Measurements from ENCODE around the gene NLK.
"Not testable (repeated sequence)": the region's sequence is repeated elsewhere in the genome, so short reads cannot be mapped to it uniquely, and the experiment has no call there.

NLK gene

DNA sequence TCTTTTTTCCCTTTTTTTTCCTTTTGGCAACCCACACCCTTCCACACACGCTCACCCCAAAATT, at the start of gene NLK:
Gene NLK, plus strand, starts transcription at position 21 of the 64 bp plus-strand sequence. CDS start 197 bp downstream, outside the sequence.
- H3K9me3 ChIP-seq (ENCODE audit: control insufficient read depth, low read length): no peaks in the 10 kb centered on the region
- H3K36me3 ChIP-seq (ENCODE audit: control insufficient read depth, insufficient read depth, low read length, severe bottlenecking): no peaks in the 10 kb centered on the region
- no peaks in the 10 kb centered on the region for H3K27me3 ChIP-seq (replicated peaks; ENCODE audit: control insufficient read depth, insufficient read depth, low read length)
- H3K9ac ChIP-seq (ENCODE audit: low read length): peak within 1 kb of the TSS; percentile 92
- no peak for DNase-seq (ENCODE audit: low read depth)
- H3K4me1 ChIP-seq (ENCODE audit: control insufficient read depth, insufficient read depth, low read length): peaks cover 41% of the 10 kb centered on the region
- peak within 1 kb of the TSS; percentile 88 for H3K4me3 ChIP-seq (ENCODE audit: low read length)

DNA sequence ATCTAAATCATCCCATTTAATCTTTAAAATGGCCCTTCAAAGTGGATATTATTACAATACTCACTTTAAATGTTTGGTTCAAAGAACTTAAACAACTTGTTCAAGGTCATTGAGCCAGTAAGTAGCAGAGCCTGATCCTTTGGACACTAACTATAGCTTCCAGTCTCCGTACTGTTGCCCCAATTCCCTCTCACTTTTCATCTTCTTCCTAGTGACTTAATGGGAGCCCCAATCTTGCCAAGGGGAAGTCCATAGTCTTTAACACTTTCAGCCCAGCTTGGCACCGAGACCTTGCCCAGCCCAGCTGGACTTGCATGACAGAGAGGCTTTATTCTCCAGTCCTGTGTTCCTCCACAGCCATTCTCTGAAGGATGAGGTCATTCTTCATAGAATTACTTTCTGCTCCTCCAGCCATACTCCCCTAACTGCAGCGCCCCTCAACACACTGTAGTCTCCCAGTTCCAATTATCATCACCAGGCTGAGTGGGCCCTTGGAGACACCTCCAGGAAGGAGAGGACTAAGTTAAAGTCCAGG, 49.2 kb upstream of the NLK start:
- Histone ChIP-seq H3K9ac (ENCODE audit: low read length) (no peak overlapping the region), H3K4me3 (ENCODE audit: low read length) (no peak overlapping the region), H3K27me3 (replicated peaks; ENCODE audit: control insufficient read depth, insufficient read depth, low read length) (peaks cover 31% of the 10 kb centered on the region), H3K9me3 (ENCODE audit: control insufficient read depth, low read length) (peaks cover 10% of the 10 kb centered on the region), H3K4me1 (ENCODE audit: control insufficient read depth, insufficient read depth, low read length) (no peaks in the 10 kb centered on the region), H3K36me3 (ENCODE audit: control insufficient read depth, insufficient read depth, low read length, severe bottlenecking) (no peaks in the 10 kb centered on the region)
- no peak for DNase-seq (ENCODE audit: low read depth)

DNA sequence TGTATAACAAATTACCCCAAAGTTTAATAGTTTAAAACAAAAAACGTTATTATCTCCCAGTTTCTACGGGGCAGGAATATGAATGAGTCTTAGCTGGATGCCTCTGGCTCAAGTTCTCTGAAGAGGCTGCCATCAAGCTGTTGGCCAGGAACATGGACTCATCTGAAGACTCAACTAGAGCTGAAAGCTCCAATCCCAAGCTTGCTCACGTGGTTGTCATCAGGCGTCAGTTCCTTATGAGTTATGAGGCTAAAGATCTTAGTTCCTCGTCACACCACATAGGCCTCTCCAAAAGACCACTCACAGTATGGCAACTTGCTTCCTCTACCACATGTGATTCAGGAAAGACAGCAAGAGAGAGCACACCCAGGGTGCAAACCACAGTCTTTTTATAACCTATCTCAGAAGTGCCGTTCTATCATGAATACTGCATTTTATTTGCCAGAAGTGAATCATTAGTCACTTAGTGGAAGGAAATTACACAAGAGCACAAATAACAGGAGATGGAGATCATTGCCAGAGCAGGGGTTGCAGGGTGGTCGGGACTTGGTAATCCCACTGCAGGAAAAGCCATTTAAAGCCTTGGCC, 48.7 kb upstream of the NLK start:
- no peak for DNase-seq (ENCODE audit: low read depth)
- no peaks in the 10 kb centered on the region for H3K36me3 ChIP-seq (ENCODE audit: control insufficient read depth, insufficient read depth, low read length, severe bottlenecking)
- H3K9ac ChIP-seq (ENCODE audit: low read length): no peak overlapping the region
- peaks cover 37% of the 10 kb centered on the region for H3K27me3 ChIP-seq (replicated peaks; ENCODE audit: control insufficient read depth, insufficient read depth, low read length)
- H3K4me3 ChIP-seq (ENCODE audit: low read length): no peak overlapping the region
- H3K9me3 ChIP-seq (ENCODE audit: control insufficient read depth, low read length): peaks cover 10% of the 10 kb centered on the region
- H3K4me1 ChIP-seq (ENCODE audit: control insufficient read depth, insufficient read depth, low read length): no peaks in the 10 kb centered on the region

DNA sequence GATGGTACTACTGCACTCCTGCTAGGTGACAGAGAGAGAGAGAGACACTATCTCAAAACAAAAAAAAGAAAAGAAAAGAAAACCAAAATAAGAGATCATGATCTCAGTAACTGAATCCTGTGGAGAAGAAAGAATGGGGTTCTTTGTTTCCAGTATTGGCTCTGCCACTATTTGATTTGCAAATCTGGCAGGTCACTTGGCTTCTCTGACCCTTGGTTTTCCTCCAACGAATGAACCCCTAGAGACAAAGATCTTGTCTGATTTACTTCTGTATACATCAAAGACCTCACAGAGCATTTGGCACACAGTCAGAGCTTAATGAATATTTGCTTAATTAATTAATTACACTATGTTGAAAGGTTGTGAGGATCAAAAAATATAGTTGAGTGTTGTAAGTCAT, 47.9 kb upstream of the NLK start:
- Histone ChIP-seq H3K9me3 (ENCODE audit: control insufficient read depth, low read length) (peaks cover 13% of the 10 kb centered on the region), H3K4me3 (ENCODE audit: low read length) (no peak overlapping the region), H3K27me3 (replicated peaks; ENCODE audit: control insufficient read depth, insufficient read depth, low read length) (peaks cover 35% of the 10 kb centered on the region), H3K4me1 (ENCODE audit: control insufficient read depth, insufficient read depth, low read length) (no peaks in the 10 kb centered on the region), H3K9ac (ENCODE audit: low read length) (no peak overlapping the region), H3K36me3 (ENCODE audit: control insufficient read depth, insufficient read depth, low read length, severe bottlenecking) (no peaks in the 10 kb centered on the region)
- no peak for DNase-seq (ENCODE audit: low read depth)

DNA sequence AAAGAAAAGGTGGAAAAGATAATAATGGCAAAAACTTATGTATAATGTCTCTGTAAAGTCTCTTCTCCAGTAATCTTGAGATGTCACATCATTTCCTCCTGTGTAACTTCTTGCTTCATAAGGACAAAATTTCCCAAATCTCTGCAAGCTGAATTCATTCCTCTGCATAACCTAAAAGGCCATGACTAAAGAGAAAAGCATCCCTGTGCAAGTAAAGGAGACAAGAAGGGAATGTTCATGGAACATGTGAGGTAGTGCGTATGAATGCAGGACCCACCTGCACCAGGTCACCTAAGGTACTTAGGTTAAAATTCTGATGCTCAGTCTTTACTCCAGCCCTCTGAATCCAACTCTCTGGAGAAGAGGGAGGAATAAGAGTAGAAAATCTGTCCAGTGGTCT, 46.9 kb upstream of the NLK start:
- DNase-seq (ENCODE audit: low read depth): no peak
- H3K36me3 ChIP-seq (ENCODE audit: control insufficient read depth, insufficient read depth, low read length, severe bottlenecking): no peaks in the 10 kb centered on the region
- peaks cover 33% of the 10 kb centered on the region for H3K27me3 ChIP-seq (replicated peaks; ENCODE audit: control insufficient read depth, insufficient read depth, low read length)
- H3K4me3 ChIP-seq (ENCODE audit: low read length): no peak overlapping the region
- H3K4me1 ChIP-seq (ENCODE audit: control insufficient read depth, insufficient read depth, low read length): no peaks in the 10 kb centered on the region
- peaks cover 13% of the 10 kb centered on the region for H3K9me3 ChIP-seq (ENCODE audit: control insufficient read depth, low read length)
- no peak overlapping the region for H3K9ac ChIP-seq (ENCODE audit: low read length)

DNA sequence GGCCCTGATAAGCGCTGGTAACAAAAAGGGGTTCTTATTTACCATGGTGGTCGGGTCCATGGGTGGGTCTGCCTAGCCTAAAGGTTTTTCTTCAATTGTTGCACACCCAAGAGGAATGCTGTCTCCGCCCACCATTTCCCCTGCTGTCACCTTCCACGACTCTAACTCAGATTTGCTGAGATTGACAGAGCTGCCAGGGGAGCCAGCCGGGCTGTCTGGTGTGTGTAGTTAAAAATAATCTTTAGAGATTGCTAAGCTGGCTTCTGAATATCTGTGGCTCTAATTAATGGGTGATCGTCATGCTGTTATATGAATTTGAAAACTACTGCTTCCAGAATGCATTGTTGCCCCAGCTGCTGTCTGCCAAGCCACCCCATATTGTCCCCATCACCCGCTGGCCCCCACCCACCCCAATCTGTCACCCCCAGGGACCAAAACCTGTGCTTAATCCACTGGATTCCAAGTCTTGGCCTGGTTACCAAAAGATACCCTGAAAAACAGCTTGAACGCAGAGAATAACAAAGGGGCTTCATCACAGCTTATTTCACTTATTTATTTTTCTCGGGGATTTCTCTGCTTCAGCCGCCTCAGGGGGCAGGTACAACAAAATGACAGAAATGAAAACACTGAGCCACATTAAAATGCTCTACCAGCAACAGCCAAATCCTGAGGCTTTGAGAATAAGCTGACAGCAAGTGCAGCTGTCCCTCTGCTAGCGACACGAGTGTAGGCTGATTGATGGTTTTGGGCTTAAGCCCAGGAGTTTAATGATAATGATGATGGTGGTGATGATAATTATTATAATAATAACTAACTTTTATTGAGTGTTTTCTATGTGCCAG, 46.1 kb upstream of the NLK start:
- H3K4me3 ChIP-seq (ENCODE audit: low read length): no peak overlapping the region
- no peak for DNase-seq (ENCODE audit: low read depth)
- H3K27me3 ChIP-seq (replicated peaks; ENCODE audit: control insufficient read depth, insufficient read depth, low read length): peaks cover 26% of the 10 kb centered on the region
- no peaks in the 10 kb centered on the region for H3K36me3 ChIP-seq (ENCODE audit: control insufficient read depth, insufficient read depth, low read length, severe bottlenecking)
- H3K9me3 ChIP-seq (ENCODE audit: control insufficient read depth, low read length): peaks cover 13% of the 10 kb centered on the region
- H3K9ac ChIP-seq (ENCODE audit: low read length): no peak overlapping the region
- no peaks in the 10 kb centered on the region for H3K4me1 ChIP-seq (ENCODE audit: control insufficient read depth, insufficient read depth, low read length)

DNA sequence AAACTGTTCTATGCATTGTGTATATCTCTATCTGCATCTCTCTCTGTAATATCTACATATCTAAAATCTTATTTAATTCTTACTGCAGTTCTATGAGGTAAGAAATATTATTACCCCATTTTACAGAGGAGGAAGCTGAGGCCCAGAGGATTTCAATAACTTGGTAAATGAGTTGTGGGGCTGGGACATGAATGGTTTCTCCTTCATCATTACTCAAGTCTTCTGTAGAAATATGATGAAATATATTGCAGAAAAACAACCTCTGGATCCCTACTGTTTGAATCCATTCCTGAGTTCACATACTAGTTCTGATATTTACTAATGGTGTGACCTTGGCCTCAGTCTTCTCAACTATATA, 45.5 kb upstream of the NLK start:
- Histone ChIP-seq H3K9me3 (ENCODE audit: control insufficient read depth, low read length) (peaks cover 13% of the 10 kb centered on the region), H3K4me3 (ENCODE audit: low read length) (no peak overlapping the region), H3K27me3 (replicated peaks; ENCODE audit: control insufficient read depth, insufficient read depth, low read length) (peaks cover 26% of the 10 kb centered on the region), H3K4me1 (ENCODE audit: control insufficient read depth, insufficient read depth, low read length) (no peaks in the 10 kb centered on the region), H3K9ac (ENCODE audit: low read length) (no peak overlapping the region), H3K36me3 (ENCODE audit: control insufficient read depth, insufficient read depth, low read length, severe bottlenecking) (no peaks in the 10 kb centered on the region)
- no peak for DNase-seq (ENCODE audit: low read depth)

DNA sequence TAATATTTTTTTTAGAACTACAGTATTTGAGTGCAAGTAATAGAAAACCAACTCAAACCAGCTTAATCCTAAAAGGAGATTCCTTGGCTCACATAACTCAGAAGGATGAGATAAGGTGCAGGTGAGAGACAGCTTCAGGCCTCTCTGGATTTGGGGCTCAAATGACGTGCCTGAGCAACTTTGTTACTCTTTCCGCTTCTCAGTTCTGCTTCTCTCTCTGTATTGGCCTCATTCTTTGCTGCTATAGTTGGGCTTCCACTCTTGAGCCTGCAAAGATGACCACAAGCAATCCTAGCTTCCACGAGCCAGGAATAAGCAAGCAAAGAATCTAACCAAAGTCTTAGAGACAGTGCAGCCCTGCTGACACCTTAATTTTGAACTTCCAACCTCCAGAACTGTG, 45.0 kb upstream of the NLK start:
- H3K4me3 ChIP-seq (ENCODE audit: low read length): no peak overlapping the region

DNA sequence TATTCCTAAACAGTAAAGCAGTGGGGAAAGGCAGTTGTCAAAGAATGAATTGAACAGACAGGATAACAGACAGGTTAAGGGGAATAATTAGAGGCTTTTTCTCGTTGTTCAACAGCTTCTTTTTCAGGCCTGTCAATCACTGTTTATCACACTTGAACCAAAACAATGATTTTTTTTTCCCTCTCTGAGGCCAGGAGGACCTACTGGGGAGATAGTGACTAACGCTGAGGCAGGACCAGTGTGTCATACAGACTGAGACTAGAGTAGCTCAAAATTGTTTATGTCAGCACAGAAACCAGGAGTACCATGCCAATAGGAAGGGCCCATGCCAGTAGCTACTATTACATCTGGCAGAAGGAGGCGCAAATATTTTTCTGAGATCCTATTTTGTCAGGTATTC, 41.3 kb upstream of the NLK start:
- peaks cover 3% of the 10 kb centered on the region for H3K9me3 ChIP-seq (ENCODE audit: control insufficient read depth, low read length)
- no peaks in the 10 kb centered on the region for H3K4me1 ChIP-seq (ENCODE audit: control insufficient read depth, insufficient read depth, low read length)
- no peaks in the 10 kb centered on the region for H3K36me3 ChIP-seq (ENCODE audit: control insufficient read depth, insufficient read depth, low read length, severe bottlenecking)
- H3K27me3 ChIP-seq (replicated peaks; ENCODE audit: control insufficient read depth, insufficient read depth, low read length): peaks cover 15% of the 10 kb centered on the region
- H3K4me3 ChIP-seq (ENCODE audit: low read length): no peak overlapping the region
- no peak overlapping the region for H3K9ac ChIP-seq (ENCODE audit: low read length)
- no peak for DNase-seq (ENCODE audit: low read depth)

More for the DNA sequence above, 45.0 kb upstream of the NLK start:
- DNase-seq (ENCODE audit: low read depth): no peak
- Histone ChIP-seq H3K36me3 (ENCODE audit: control insufficient read depth, insufficient read depth, low read length, severe bottlenecking) (no peaks in the 10 kb centered on the region), H3K9me3 (ENCODE audit: control insufficient read depth, low read length) (peaks cover 13% of the 10 kb centered on the region), H3K27me3 (replicated peaks; ENCODE audit: control insufficient read depth, insufficient read depth, low read length) (peaks cover 26% of the 10 kb centered on the region), H3K9ac (ENCODE audit: low read length) (no peak overlapping the region), H3K4me1 (ENCODE audit: control insufficient read depth, insufficient read depth, low read length) (no peaks in the 10 kb centered on the region)

DNA sequence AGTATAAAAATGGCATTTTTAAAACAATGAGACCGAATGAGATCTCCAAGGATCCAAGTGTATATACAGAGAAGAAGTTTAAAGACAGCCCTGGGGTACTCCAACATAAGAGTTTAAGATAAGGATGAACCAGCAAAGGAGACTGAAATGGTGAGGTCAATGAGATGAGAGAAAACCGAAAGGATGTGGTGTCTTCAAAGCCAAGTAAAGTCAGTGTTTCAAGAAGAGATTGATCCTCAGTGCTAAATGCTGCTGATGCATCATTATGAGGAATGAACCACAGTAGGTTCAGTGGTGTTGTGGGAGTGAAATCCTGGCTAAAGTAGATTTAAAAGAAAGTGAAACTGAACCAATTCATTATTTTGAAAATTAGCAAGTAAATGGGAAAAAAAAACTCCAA, 38.1 kb upstream of the NLK start:
- DNase-seq (ENCODE audit: low read depth): no peak
- Histone ChIP-seq H3K36me3 (ENCODE audit: control insufficient read depth, insufficient read depth, low read length, severe bottlenecking) (no peaks in the 10 kb centered on the region), H3K4me3 (ENCODE audit: low read length) (no peak overlapping the region), H3K9ac (ENCODE audit: low read length) (no peak overlapping the region), H3K4me1 (ENCODE audit: control insufficient read depth, insufficient read depth, low read length) (no peaks in the 10 kb centered on the region), H3K9me3 (ENCODE audit: control insufficient read depth, low read length) (no peaks in the 10 kb centered on the region), H3K27me3 (replicated peaks; ENCODE audit: control insufficient read depth, insufficient read depth, low read length) (peaks cover 5% of the 10 kb centered on the region)

DNA sequence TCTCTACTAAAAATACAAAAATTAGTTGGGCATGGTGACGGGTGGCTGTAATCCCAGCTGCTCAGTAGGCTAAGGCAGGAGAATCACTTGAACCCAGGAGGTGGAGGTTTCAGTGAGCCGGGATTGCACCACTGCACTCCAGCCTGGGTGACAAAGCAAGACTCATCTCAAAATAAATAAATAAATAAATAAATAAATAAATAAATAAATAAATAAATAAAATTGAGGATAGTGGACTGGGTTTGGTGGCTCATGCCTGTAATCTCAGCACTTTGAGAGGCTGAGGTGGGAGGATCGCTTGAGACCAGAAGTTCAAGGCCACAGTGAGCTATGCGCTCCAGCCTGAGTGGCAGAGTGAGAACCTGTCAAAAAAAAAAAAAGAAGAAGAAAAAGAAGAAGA, 34.6 kb upstream of the NLK start:
- DNase-seq (ENCODE audit: low read depth); H3K4me3 ChIP-seq (ENCODE audit: low read length); H3K9ac ChIP-seq (ENCODE audit: low read length); H3K36me3 ChIP-seq (ENCODE audit: control insufficient read depth, insufficient read depth, low read length, severe bottlenecking); H3K4me1 ChIP-seq (ENCODE audit: control insufficient read depth, insufficient read depth, low read length); H3K27me3 ChIP-seq (replicated peaks; ENCODE audit: control insufficient read depth, insufficient read depth, low read length); H3K9me3 ChIP-seq (ENCODE audit: control insufficient read depth, low read length): not testable (repeated sequence)

DNA sequence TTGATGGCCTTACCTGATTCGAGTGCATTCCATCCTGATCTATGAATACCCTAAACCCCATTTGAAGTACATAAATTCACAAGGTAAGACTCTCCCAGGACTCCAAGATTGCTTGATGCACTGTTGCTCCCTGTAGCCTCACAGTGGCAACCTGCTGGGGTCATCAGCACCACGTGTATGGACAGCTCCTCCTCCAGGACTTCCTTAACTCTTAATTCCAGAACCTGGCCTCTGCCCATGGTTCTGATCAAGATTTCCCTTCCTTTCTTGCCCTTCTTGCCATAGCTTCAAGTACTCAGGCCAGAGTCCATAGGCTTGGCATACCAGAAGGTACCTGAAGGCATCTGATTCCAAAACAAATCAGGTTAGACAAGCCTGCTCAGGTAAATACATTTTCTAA, 34.0 kb upstream of the NLK start:
- peaks cover 5% of the 10 kb centered on the region for H3K27me3 ChIP-seq (replicated peaks; ENCODE audit: control insufficient read depth, insufficient read depth, low read length)
- no peaks in the 10 kb centered on the region for H3K36me3 ChIP-seq (ENCODE audit: control insufficient read depth, insufficient read depth, low read length, severe bottlenecking)
- DNase-seq (ENCODE audit: low read depth): peak; percentile 27
- H3K9me3 ChIP-seq (ENCODE audit: control insufficient read depth, low read length): no peaks in the 10 kb centered on the region
- no peak overlapping the region for H3K9ac ChIP-seq (ENCODE audit: low read length)
- no peaks in the 10 kb centered on the region for H3K4me1 ChIP-seq (ENCODE audit: control insufficient read depth, insufficient read depth, low read length)
- no peak overlapping the region for H3K4me3 ChIP-seq (ENCODE audit: low read length)
